GM19372 (cell line): ENCODE data around the gene TACR2.
A peak's percentile ranks its signal among the peaks of the same experiment; 100 is the strongest.

Source experiments
- ATAC-seq: cut with Tn5 transposase; IDR thresholded peaks from one replicate; pipeline ENCODE4 v1.9.1; 2021; ENCODE audit warnings: mild to moderate bottlenecking, low read depth, moderate library complexity; ENCODE audit not compliant: unreplicated experiment

Gene TACR2

GRCh38 chr10:69416695-69417094, at the start of gene TACR2:
TACR2 (minus strand) TSS chr10:69416918; CDS start chr10:69416323, 595 bp downstream.
- no peak for ATAC-seq

- ATAC-seq = no peak
Measured at GRCh38 chr10:69466158-69466490, 49.4 kb upstream of the TACR2 start.

GRCh38 chr10:69465457-69466157, 48.9 kb upstream of the TACR2 start:
- ATAC-seq = no peak

GRCh38 chr10:69464801-69465401, 48.2 kb upstream of the TACR2 start:
- no peak for ATAC-seq

GRCh38 chr10:69464401-69464800, 47.7 kb upstream of the TACR2 start:
- no peak for ATAC-seq

GRCh38 chr10:69463886-69464285, 47.2 kb upstream of the TACR2 start:
- ATAC-seq = no peak

- ATAC-seq = no peak
Measured at GRCh38 chr10:69461243-69462025, 44.7 kb upstream of the TACR2 start.

GRCh38 chr10:69460576-69461242, 44.0 kb upstream of the TACR2 start:
- no peak for ATAC-seq

GRCh38 chr10:69459893-69460575, 43.3 kb upstream of the TACR2 start:
- no peak for ATAC-seq

- no peak for ATAC-seq
Measured at GRCh38 chr10:69459101-69459790, 42.5 kb upstream of the TACR2 start.

GRCh38 chr10:69458430-69459100, 41.8 kb upstream of the TACR2 start:
- no peak for ATAC-seq

- ATAC-seq = no peak
Measured at GRCh38 chr10:69457771-69458237, 41.1 kb upstream of the TACR2 start.

- no peak for ATAC-seq
Measured at GRCh38 chr10:69456880-69457693, 40.4 kb upstream of the TACR2 start.

- no peak for ATAC-seq
Measured at GRCh38 chr10:69455006-69455763, 38.5 kb upstream of the TACR2 start.

GRCh38 chr10:69453795-69454194, 37.1 kb upstream of the TACR2 start:
- no peak for ATAC-seq

- ATAC-seq = no peak
Measured at GRCh38 chr10:69452676-69453415, 36.1 kb upstream of the TACR2 start.

GRCh38 chr10:69451784-69452251, 35.1 kb upstream of the TACR2 start:
- ATAC-seq = peak; percentile 10
